T47D (cell line): ENCODE measurements around the gene KRTAP10-5.
A peak's percentile ranks its signal among the peaks of the same experiment; 100 is the strongest.
"Not testable (repeated sequence)": the region's sequence is repeated elsewhere in the genome, so short reads cannot be mapped to it uniquely, and the experiment has no call there.

Experiments
- DNase-seq, 2 experiments: peaks; one replicate each; pipeline versions ENCODE4 v3.0.0 to v3.0.0-alpha.2; 2011 to 2012; ENCODE audit warnings: low read depth in 1 of 2, low spot score in 1 of 2
- JUND ChIP-seq: IDR thresholded peaks from 2 replicates; pipeline ENCODE4 v1.6.1; 2012; ENCODE audit warnings: low read depth
- in situ Hi-C: cut with HindIII; loops from 2 replicates; pipeline ENCODE4 v1.10.0; 2016; ENCODE audit warnings: low sequenced_read_pairs, low pct_unique_long_range_greater_than_20kb

KRTAP10-5 gene, protein sequence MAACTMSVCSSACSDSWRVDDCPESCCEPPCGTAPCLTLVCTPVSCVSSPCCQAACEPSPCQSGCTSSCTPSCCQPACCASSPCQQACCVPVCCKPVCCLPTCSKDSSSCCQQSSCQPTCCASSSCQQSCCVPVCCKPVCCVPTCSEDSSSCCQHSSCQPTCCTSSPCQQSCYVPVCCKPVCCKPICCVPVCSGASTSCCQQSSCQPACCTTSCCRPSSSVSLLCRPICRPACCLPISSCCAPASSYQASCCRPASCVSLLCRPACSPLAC

DNA sequence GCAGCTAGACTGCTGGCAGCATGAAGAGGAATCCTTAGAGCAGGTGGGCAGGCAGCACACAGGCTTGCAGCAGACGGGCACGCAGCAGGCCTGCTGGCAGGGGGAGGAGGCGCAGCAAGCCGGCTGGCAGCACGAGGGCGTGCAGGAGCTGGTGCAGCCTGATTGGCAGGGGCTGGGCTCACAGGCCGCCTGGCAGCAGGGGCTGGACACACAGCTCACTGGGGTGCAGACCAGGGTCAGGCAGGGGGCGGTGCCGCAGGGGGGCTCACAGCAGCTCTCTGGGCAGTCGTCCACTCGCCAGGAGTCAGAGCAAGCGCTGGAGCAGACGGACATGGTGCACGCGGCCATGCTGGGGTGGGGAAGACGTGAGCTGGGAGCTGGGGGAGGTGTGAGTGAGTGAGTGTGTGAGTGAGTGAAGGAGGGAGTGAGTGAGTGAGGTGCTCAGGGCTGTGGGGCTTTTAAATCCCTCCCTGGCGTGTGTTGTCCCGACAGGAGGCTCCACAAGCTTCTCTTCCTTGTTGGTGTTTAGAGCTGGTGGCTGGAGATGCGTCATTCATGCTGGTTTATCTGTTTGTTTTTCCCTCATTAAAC lies at the start of gene KRTAP10-5:
Gene KRTAP10-5 (minus strand): TSS at position 374 of the 591 bp plus-strand sequence. CDS start 26 bp downstream, at position 348.
- peak in 1 of 2 experiments; percentile 36 for DNase-seq
- in situ Hi-C loops: not testable (repeated sequence)

DNA sequence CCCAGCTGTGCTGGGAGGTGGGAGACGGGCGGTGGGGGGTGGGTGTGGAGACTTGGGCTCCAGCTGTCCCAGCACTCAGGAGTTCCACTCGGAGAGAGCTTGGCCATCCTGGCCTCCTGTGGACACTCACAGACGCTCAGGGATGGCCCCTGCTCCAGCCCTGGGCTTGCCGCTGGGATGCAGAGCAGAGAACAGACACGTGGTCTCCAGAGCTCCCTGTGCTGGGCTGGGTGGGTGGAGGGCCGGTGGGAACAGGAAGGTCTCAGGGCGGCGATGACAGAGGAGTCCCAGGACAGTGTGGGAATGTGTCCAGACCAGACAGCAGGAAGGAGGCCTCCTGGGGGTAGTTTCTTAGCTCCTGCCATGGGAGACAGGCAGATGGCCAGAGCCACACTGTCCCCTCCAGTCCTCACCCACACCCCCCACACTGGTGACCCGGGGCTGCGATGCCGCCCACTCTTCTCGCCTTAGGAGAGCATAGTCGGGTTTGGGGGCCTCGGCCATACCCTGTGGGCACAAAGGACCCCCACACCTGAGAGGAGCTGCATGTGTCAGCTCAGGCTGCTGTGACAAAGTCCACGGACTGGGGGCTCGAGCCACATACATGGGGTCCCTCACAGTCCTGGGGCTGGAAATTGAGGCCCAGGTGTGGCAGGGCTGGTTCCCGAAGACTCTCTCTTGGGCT lies 48.4 kb upstream of the KRTAP10-5 start:
- no peak for DNase-seq
- in situ Hi-C loops: no loop called here
- no peak for TF ChIP-seq JUND

DNA sequence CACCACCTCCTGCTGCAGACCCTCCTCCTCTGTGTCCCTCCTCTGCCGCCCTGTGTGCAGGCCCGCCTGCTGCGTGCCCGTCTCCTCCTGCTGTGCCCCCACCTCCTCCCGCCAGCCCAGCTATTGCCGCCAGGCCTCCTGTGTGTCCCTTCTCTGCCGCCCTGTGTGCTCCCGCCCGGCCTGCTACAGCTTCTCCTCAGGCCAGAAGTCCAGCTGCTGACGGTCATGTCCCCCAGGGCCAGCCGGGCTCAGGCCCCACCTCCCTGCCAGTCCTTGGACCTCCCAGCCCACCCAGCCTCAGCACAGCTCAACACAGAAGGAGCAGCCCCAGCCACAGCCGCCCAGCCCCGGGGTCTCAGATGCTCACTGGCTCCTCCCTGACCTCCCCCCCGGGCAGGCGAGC lies 47.4 kb upstream of the KRTAP10-5 start:
- in situ Hi-C loops, DNase-seq: not testable (repeated sequence)

DNA sequence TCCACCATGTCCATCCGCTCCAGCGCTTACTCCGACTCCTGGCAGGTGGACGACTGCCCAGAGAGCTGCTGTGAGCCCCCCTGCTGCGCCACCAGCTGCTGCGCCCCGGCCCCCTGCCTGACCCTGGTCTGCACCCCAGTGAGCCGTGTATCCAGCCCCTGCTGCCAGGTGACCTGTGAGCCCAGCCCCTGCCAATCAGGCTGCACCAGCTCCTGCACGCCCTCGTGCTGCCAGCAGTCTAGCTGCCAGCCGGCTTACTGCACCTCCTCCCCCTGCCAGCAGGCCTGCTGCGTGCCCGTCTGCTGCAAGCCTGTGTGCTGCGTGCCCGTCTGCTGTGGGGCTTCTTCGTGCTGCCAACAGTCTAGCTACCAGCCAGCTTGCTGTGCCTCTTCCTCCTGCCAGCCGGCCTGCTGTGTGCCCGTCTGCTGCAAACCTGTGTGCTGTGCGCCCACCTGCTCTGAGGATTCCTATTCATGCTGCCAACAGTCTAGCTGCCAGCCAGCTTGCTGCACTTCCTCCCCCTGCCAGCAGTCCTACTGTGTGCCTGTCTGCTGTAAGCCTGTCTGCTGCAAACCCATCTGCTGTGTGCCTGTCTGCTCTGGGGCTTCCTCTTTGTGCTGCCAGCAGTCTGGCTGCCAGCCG lies 46.9 kb upstream of the KRTAP10-5 start:
- in situ Hi-C loops, DNase-seq: not testable (repeated sequence)

DNA sequence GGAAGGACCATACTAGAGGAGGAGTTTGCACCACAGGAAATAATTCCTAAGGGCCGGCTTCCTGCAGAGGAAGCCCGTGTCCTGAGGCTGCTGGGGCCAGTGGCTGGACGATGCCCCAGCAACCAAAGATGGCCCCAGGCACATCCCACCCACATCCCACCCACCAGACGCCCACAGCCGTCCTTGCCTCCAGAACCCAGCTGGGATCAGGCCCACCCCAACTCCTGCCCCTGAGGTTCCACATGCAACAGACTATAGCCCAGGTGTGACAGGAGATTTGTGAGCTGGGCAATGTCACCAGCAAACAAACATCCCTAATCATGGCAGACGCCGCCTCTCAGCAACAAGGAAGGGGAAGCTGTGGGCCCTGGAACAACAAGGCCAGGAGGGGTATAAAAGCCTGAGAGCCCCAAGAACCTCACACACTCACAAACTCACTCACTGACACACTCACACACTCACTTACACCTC lies 46.3 kb upstream of the KRTAP10-5 start, which contains the start of gene KRTAP10-9:
Gene KRTAP10-9 (plus strand): TSS at position 421 of the 471 bp plus-strand sequence. CDS start 79 bp downstream, outside the sequence.
- no peak for DNase-seq
- in situ Hi-C loops: no loop called here
- no peak for TF ChIP-seq JUND

DNA sequence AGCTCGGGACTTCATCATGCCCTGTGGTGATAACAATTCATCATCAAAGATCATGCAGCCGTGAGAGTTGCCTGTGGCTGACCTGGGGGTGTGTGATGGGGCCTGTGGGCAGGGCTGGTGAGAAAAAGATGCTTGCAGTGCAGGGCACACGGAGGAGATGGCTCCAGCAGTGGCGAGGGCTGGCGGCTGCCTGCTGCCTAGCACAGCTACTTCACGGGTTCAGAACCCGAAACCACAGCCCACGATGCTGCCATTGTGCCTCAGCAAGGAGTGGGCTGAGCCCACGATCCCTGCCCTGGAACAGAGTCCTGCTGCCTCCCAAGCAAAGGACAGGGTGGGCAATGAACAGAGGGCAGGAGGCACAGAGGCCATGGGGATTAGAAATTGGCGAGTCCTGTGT lies 45.9 kb upstream of the KRTAP10-5 start:
- no peak for TF ChIP-seq JUND
- no peak for DNase-seq
- in situ Hi-C loops: no loop called here

DNA sequence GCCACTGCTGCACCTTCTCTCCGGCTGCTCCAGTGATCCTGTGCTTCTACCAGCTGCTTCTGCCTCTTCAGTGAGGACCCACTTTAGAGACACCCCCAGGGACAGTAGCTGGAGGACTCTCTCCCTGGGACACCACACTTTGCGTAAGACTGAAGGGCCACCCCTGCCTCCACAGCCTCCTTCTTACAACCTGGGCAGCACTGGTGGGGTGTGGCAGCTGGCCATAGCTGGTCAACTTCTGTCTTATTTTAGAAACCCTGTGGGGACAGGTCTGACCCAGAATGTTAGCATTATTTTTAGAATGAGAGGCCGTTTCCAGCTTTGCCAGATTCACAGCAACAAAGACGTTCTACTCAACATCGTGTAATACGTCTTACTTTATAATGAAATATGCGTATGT lies 45.4 kb upstream of the KRTAP10-5 start:
- in situ Hi-C loops: no loop called here
- TF ChIP-seq JUND: no peak

DNA sequence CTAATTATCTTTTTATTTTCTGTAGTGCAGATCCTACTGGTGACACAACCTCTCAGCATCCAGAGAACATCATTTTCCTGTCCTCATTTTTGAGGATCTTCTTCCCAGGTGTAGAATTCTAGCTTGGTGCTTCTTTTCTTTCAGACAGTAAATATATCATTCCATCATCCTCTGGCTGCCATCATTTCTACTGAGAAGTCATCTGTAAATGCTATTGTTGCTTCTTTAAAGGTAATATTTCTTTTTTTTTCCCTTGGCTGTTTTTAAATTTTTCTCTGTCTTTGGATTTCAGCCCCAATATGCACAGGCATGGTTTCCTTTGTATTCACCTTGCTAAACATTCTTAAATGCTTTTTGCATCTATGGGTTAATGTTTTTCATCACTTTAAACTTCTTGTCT lies 43.2 kb upstream of the KRTAP10-5 start:
- in situ Hi-C loops: no loop called here
- no peak for TF ChIP-seq JUND
- DNase-seq: no peak

More for the DNA sequence above, 45.4 kb upstream of the KRTAP10-5 start:
- no peak for DNase-seq

DNA sequence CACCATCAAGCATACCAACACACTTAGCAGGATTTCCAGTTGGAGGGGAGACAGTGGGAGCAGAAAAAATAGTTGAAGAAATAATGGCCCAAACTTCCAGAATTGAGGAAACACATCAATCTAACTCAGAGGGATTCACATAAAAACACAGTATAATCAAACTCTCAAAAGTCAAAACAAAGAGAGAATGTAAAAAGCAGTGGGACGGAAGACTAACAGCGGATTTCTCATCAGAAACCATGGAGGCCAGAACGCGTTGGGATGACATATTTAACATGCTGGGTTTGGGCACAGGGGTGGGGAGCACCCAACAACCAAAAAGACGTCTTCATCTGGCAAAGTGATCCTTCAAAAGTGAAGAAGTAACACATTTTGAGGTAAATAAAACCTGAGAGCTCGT lies 39.5 kb upstream of the KRTAP10-5 start:
- in situ Hi-C loops: no loop called here
- TF ChIP-seq JUND: no peak
- DNase-seq: no peak

DNA sequence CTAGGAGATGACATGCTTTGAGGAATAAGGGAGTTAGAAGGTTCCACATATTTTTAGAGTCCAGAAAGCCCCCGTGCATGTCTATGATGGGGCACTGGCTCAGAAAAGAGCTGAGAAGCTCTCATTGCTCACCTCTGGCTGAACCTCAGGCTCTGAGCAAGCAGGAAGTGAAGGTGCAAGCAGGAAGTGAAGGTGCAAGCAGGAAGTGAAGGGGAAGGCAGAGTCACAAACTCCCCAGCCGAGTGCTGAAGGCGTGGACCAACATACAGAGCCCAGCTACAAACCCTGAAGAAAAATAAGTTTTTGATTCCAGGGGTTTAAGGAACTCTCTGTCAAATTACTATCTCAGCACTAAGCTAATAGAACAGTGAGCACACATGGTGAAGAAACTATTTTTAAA lies 38.5 kb upstream of the KRTAP10-5 start:
- DNase-seq: peak in 1 of 2 experiments; percentile 29
- TF ChIP-seq JUND: no peak
- in situ Hi-C loops: no loop called here

DNA sequence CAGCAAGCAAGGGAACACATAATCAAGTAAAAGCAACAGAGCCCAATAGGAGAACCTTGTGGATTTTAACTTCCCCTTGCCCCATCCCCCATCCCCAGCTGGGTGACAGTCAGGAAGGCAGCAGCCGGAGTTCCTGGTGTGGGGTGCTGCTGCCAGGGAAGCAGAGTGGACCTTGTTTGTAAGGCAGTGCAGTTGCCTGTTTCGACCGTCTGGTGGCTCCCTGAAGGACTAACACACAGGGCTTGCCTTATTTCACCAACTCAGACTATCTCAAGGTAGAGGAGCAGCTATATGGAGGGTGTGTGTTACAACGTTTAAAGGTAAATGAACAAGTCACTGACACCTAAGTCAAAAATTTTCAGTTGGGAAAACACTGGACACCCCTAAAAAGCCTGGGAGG lies 38.1 kb upstream of the KRTAP10-5 start:
- in situ Hi-C loops: no loop called here
- TF ChIP-seq JUND: no peak
- peak; percentile 21 to 68 for DNase-seq

DNA sequence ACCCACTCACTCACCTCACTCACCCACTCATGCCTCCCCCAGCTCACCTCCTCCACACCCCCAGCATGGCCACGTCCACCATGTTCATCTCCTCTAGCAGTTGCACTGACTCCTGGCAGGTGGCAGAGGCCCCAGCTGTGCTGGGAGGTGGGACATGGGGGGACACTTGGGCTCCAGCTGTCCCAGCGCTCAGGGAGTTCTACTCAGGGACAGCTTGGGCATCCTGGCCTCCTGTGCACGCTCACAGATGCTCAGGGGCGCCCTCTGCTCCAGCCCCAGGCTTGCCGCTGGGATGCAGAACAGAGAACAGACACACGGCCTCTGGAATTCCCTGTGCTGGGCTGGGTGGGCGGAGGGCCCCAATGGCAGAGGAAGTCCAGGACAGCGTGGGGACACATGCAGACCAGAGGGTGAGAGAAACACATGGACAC lies 36.7 kb upstream of the KRTAP10-5 start:
- TF ChIP-seq JUND: no peak
- DNase-seq: no peak
- in situ Hi-C loops: no loop called here

DNA sequence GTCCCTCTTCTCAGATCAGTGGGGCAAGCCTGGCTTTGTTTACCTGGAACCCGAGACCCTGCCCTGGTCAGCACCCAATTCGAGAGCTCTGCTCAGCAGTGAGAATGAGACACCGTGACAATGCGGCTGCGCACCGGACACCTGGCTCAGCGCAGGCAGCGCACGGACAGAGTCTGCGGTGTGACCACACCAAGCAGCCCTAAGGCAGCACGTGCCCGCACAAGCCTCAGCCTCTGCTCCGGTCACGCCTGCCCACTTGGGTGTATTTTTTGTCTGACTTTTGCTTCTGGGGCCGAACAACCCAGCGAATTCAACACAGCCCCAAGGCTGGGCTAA lies 36.2 kb upstream of the KRTAP10-5 start:
- no peak for TF ChIP-seq JUND
- no peak for DNase-seq
- in situ Hi-C loops: no loop called here
